Endothelial cell of umbilical vein (primary cell): ENCODE results near the gene GRK5.

Experiments
- MYC ChIP-seq: IDR thresholded peaks from one replicate; pipeline ENCODE4 v1.6.1; 2011; ENCODE audit warnings: mild to moderate bottlenecking, low read depth, low read length
- POLR2A ChIP-seq: IDR thresholded peaks from 2 replicates; pipeline ENCODE4 v1.6.1; 2012; ENCODE audit warnings: low read depth, mild to moderate bottlenecking, control low read depth, low read length
- POLR2AphosphoS5 ChIP-seq: IDR thresholded peaks from 2 replicates; pipeline ENCODE4 v1.6.1; 2012; ENCODE audit warnings: low read depth, mild to moderate bottlenecking, control low read depth, low read length, moderate library complexity; ENCODE audit not compliant: insufficient read depth
- TF ChIP-seq, protein P1 (sequence below), 2 donors: IDR thresholded peaks; 1 replicate in 1 of 2; 2 replicates in 1 of 2; pipeline ENCODE4 v1.5.1; 2011; ENCODE audit warnings: low read length in 2 of 2, mild to moderate bottlenecking in 2 of 2, moderate library complexity in 2 of 2, control low read depth in 1 of 2, inconsistent platforms in 1 of 2, low read depth in 1 of 2; ENCODE audit not compliant: insufficient read depth in 1 of 2; ENCODE audit errors: extremely low read depth in 1 of 2

DNA sequence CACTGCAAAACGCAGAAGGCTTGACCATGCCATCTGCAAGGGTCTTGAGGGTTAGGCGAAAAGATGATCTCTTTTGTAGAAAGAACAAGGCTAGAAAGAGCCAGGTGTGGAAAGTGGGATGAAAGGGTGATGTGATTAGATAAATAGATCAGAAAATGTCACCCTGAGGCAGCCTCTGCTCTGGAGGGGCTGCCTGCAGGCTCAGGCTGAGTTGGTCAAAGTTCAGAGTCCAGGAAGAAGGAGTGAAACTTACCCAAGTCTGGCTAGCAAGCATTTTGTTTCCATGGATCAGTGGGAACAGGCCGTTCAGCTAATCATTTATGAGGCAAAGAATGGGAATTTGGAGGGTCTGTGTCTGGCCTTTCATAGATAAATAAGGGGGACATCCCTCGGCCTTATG lies 255.4 kb downstream of the GRK5 start:
- TF ChIP-seq, protein P1, sequence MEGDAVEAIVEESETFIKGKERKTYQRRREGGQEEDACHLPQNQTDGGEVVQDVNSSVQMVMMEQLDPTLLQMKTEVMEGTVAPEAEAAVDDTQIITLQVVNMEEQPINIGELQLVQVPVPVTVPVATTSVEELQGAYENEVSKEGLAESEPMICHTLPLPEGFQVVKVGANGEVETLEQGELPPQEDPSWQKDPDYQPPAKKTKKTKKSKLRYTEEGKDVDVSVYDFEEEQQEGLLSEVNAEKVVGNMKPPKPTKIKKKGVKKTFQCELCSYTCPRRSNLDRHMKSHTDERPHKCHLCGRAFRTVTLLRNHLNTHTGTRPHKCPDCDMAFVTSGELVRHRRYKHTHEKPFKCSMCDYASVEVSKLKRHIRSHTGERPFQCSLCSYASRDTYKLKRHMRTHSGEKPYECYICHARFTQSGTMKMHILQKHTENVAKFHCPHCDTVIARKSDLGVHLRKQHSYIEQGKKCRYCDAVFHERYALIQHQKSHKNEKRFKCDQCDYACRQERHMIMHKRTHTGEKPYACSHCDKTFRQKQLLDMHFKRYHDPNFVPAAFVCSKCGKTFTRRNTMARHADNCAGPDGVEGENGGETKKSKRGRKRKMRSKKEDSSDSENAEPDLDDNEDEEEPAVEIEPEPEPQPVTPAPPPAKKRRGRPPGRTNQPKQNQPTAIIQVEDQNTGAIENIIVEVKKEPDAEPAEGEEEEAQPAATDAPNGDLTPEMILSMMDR (IDR thresholded peaks at IDR 0.05; ENCODE audit: extremely low read depth in 1 of 2, insufficient read depth in 1 of 2, low read depth in 1 of 2, low read length in 2 of 2): no peak
- TF ChIP-seq MYC: no peak
- no peak for TF ChIP-seq POLR2A
- no peak for TF ChIP-seq POLR2AphosphoS5
